AG04450 (cell line): ENCODE results near the gene PCDHB4. TPM values are rescaled to one million over a fixed set of nuclear protein-coding genes. Genes with fewer than 3 reads are reported as not detected.
"Not testable (repeated sequence)": the region's sequence is repeated elsewhere in the genome, so short reads cannot be mapped to it uniquely, and the experiment has no call there.

ENCODE experiments used
- CTCF ChIA-PET: fragments of 300-600, 350-600 bp; formaldehyde crosslinking; extraction: SDS; loops from one replicate; lab custom pipeline; 2022; ENCODE audit warnings: antibody characterized with exemption, inconsistent platforms; lab: Charles Lee
- POLR2A ChIA-PET: fragments of 350-600 bp; formaldehyde crosslinking; extraction: SDS; loops from one replicate; lab custom pipeline; 2021; ENCODE audit warnings: antibody characterized with exemption, inconsistent platforms; lab: Yijun Ruan, JAX
- DNase-seq: peaks from one replicate; pipeline ENCODE4 v3.0.0-alpha.2; 2011; ENCODE audit warnings: low read depth, low spot score
- H3K27ac ChIP-seq: one replicate; pipeline ENCODE4 v1.5.1; 2012; ENCODE audit warnings: low read depth, low read length, control low read depth
- H3K27me3 ChIP-seq: one replicate; pipeline ENCODE4 v1.6.0; 2012; ENCODE audit warnings: low read length; ENCODE audit not compliant: control insufficient read depth, insufficient read depth
- H3K4me3 ChIP-seq: 2 replicates; pipeline ENCODE4 v1.5.1; 2011; ENCODE audit warnings: mild to moderate bottlenecking, low read depth, low read length, control low read depth
- H3K9me3 ChIP-seq: 2 replicates; pipeline ENCODE4 v1.5.1; 2012; ENCODE audit warnings: low read length; ENCODE audit not compliant: control insufficient read depth, insufficient read depth
- polyA plus RNA-seq: library from polyadenylated mRNA; depleted of rRNA; stranded (reverse); fragments of >200 nt; gene quantifications from 2 replicates; pipeline ENCODE4 v1.2.3, GENCODE V29; 2011
- TF ChIP-seq, protein P1 (sequence below): IDR thresholded peaks from 2 replicates; pipeline ENCODE4 v1.5.1; 2011; ENCODE audit warnings: low read depth, low read length, control low read depth, inconsistent platforms

Gene PCDHB4
- polyA plus RNA-seq, 1 experiment, result 0.04 TPM

GRCh38 chr5:141135030-141135717, 13.6 kb downstream of the PCDHB4 start, which contains the start of gene PCDHB5:
Gene PCDHB5, plus strand, starts transcription at chr5:141135206. Its CDS starts 229 bp downstream, at chr5:141135435.
- POLR2A ChIA-PET, result no interaction called here
- Histone ChIP-seq H3K4me3 (peak within 1 kb of the TSS; percentile 31), H3K27ac (no peak within 1 kb of the TSS), H3K27me3 (no peaks in the 10 kb centered on the region), H3K9me3 (peaks cover 22% of the 10 kb centered on the region)
- no peak for DNase-seq
- CTCF ChIA-PET, result interaction anchor here (0.5 to 1.6 kb wide), 3 partner anchors 51 to 859 kb away, joined by 3 to 7 read pairs (median 4); no protein-coding TSS in a partner anchor
- TF ChIP-seq, protein P1, sequence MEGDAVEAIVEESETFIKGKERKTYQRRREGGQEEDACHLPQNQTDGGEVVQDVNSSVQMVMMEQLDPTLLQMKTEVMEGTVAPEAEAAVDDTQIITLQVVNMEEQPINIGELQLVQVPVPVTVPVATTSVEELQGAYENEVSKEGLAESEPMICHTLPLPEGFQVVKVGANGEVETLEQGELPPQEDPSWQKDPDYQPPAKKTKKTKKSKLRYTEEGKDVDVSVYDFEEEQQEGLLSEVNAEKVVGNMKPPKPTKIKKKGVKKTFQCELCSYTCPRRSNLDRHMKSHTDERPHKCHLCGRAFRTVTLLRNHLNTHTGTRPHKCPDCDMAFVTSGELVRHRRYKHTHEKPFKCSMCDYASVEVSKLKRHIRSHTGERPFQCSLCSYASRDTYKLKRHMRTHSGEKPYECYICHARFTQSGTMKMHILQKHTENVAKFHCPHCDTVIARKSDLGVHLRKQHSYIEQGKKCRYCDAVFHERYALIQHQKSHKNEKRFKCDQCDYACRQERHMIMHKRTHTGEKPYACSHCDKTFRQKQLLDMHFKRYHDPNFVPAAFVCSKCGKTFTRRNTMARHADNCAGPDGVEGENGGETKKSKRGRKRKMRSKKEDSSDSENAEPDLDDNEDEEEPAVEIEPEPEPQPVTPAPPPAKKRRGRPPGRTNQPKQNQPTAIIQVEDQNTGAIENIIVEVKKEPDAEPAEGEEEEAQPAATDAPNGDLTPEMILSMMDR, result 0 out of 2 replicates have a peak, but pooled peaks have one; percentile 18

DNA sequence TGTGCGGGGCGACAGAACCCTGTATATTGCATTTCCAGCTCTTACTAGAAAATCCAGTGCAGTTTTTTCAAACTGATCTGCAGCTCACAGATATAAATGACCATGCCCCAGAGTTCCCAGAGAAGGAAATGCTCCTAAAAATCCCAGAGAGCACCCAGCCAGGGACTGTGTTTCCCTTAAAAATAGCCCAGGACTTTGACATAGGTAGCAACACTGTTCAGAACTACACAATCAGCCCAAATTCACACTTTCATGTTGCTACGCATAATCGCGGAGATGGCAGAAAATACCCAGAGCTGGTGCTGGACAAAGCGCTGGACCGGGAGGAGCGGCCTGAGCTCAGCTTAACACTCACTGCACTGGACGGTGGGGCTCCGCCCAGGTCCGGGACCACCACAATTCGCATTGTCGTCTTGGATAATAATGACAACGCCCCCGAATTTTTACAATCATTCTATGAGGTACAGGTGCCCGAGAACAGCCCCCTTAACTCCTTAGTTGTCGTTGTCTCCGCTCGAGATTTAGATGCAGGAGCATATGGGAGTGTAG, 14.2 kb downstream of the PCDHB4 start:
- no peak overlapping the region for H3K27ac ChIP-seq
- peaks cover 22% of the 10 kb centered on the region for H3K9me3 ChIP-seq
- POLR2A ChIA-PET, result no interaction called here
- CTCF ChIA-PET, result interaction anchor here (1.6 kb wide), 1 partner anchor 428 kb away, joined by 7 read pairs; no protein-coding TSS in a partner anchor
- H3K27me3 ChIP-seq, result no peaks in the 10 kb centered on the region
- DNase-seq, result no peak
- TF ChIP-seq, protein P1, result no peak
- H3K4me3 ChIP-seq, result no peak overlapping the region

- H3K9me3 ChIP-seq, result peaks cover 22% of the 10 kb centered on the region
- POLR2A ChIA-PET, H3K4me3 ChIP-seq, DNase-seq, H3K27me3 ChIP-seq, H3K27ac ChIP-seq: not testable (repeated sequence)
- CTCF ChIA-PET, result interaction anchor here (1.0 kb wide), 1 partner anchor 426 kb away, joined by 3 read pairs; no protein-coding TSS in a partner anchor
Observed at GRCh38 chr5:141137346-141137745, 15.7 kb downstream of the PCDHB4 start.

- ChIA-PET CTCF (no interaction called here), POLR2A (no interaction called here)
- Histone ChIP-seq H3K27ac (no peak within 1 kb of the TSS), H3K4me3 (no peak within 1 kb of the TSS), H3K9me3 (peaks cover 19% of the 10 kb centered on the region), H3K27me3 (no peaks in the 10 kb centered on the region)
- TF ChIP-seq, protein P1, result no peak
- DNase-seq, result no peak
Observed at GRCh38 chr5:141149812-141150211, 28.2 kb downstream of the PCDHB4 start, which contains the start of gene PCDHB6. Gene PCDHB6, plus strand, starts transcription at chr5:141150057. Its CDS starts 201 bp downstream, at chr5:141150258.

- ChIA-PET CTCF (no interaction called here), POLR2A (no interaction called here)
- TF ChIP-seq, protein P1, result no peak
- Histone ChIP-seq H3K27ac (no peak overlapping the region), H3K4me3 (no peak overlapping the region), H3K27me3 (no peaks in the 10 kb centered on the region), H3K9me3 (peaks cover 21% of the 10 kb centered on the region)
- no peak for DNase-seq
Observed at GRCh38 chr5:141150224-141150992, 28.8 kb downstream of the PCDHB4 start.
